Ecto neural progenitor cell (in vitro differentiated cells): ENCODE results near the gene PCTP.

Source experiments
- DNase-seq: peaks from one replicate; pipeline ENCODE4 v3.0.0-alpha.2; 2018; ENCODE audit warnings: low spot score

Gene PCTP

DNA sequence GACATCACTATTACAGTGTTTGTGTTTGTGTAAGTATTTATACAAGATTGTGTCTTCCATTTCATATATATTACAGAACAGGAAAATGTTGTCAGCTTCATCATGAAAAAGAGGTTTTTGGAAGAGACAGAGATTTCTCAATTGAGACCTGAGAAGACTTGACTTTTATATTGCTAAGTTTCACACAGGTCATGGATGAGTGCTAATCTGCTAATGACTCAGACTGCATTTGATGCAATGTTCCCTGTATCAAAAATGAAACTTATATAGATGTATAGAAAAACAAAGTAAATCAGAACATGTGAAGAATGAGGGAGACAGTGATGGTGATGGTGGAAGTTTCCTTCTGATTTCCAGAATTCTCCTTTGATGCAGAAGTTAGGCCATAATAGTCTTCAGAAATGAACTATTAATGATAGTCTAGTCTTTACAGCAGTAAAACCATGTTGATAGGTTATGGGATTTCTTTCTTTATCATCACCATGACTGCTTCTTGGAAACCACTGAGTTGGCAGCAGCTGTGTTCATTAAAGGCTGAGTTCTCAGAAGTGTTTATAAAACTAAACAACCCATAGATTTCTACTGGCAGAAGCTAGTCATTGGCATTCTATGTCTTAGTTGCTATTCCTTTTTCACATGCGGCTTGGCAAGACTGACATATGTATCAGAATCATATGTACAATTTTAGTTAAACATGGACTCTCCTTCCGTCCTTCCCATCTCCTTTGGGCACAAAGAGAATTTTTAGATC lies 56.1 kb downstream of the PCTP start:
- no peak for DNase-seq

- DNase-seq, result no peak
Observed at GRCh38 chr17:55811536-55811935, 60.7 kb downstream of the PCTP start.

GRCh38 chr17:55812323-55812722 lies 61.5 kb downstream of the PCTP start:
- DNase-seq, result no peak

- DNase-seq, result no peak
Observed at GRCh38 chr17:55813944-55814343, 63.1 kb downstream of the PCTP start.

GRCh38 chr17:55814377-55814776 lies 63.5 kb downstream of the PCTP start:
- no peak for DNase-seq

GRCh38 chr17:55816532-55817396 lies 65.9 kb downstream of the PCTP start:
- no peak for DNase-seq

GRCh38 chr17:55817397-55817709 lies 66.5 kb downstream of the PCTP start:
- DNase-seq, result no peak

DNA sequence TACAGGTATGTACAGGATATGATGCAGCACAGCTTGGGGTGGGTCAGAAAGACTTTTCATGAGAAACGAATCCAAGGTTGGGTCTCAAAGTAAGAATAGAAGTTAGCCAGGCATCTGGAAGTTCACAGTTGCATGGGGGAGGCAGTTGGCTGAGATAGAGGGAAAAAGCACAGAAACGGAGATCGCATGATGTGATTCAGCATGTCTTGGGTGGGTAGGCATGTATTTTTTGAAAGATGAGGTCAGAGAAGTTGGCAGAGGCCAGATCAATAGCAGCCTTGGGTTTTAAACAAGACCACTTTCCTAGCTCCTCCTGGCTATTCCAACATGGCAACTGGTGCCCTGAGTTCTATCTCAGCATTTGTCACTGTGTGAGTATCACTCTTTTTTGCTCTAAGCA lies 67.2 kb downstream of the PCTP start:
- DNase-seq, result no peak

DNA sequence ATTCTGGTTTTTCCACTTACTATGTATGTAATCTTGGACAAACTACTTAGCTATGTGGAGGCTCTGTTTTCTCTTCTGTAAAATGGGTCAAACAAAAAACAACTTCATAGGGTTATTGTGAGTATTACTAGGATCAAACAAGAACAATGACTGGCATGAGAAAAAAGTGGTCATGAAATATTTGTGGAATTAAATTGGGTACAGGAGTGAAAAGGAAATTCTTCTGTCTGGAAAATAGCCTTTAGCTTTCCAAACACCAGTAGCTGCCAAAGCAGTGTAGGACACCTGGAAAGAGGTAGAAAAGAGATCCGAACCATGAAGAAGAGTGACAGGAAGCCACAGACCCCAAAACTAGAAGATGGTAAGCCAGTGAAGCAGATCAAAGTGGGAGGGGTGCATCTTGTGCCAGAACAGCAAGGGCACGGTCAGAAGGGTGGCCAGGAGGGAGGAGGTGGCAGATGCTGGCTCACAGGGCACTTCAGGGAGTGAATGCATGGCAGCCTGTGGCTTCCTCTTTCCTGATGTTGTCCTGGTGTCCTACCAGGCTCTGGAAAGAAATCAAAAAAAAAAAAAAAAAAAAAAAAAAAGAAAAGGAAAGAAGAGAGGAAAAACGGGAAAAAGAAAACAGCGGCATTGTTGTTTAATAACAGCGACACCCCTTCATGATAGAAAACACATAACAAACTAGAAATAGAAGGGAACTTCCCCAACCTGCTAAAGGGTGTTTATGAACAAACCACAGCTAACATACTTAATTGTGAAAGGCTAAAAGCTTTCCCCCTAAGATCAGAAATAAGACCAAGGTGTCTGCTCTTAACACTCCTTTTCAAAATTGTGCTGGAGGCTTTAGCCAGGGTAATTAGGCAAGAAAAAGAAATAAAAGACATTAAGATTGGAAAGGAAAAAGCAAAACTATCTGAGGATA lies 67.9 kb downstream of the PCTP start:
- DNase-seq, result no peak

GRCh38 chr17:55820675-55821074 lies 69.8 kb downstream of the PCTP start:
- DNase-seq, result no peak

GRCh38 chr17:55822028-55822427 lies 71.2 kb downstream of the PCTP start:
- no peak for DNase-seq

DNA sequence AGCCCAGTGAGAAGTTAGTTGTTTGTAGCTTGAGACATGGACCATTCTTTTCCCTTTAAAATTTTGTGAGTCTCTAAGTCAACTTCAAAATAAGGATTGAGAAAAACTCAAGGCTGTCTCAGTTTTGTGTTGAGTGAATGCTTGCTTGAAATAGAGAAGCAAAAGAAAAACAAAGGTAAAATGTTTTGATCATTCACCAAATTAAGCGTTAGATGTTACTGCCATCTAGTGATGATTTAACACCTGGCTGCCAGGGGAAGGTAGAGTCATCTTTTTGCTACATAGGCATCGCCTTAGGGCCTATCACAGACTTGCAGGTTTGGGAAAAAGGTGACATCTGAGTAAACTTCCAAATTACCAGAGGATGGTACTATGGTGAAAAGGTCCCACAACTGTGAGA lies 74.4 kb downstream of the PCTP start:
- no peak for DNase-seq
